Activated naive CD4-positive, alpha-beta T cell treated with anti-CD3 and anti-CD28 coated beads for 36 hours (primary cell): Measurements from ENCODE around the gene CD19. TPM values are rescaled to one million over a fixed set of nuclear protein-coding genes. Genes with fewer than 3 reads are reported as not detected.
"Not testable (repeated sequence)": the region's sequence is repeated elsewhere in the genome, so short reads cannot be mapped to it uniquely, and the experiment has no call there.

ENCODE experiments used
- CTCF ChIA-PET: fragments of 350-600 bp; sonication (Branson Sonifier 250); formaldehyde crosslinking; loops from one replicate; lab custom pipeline; 2021; ENCODE audit warnings: antibody characterized with exemption; lab: Charles Lee
- DNase-seq: peaks from one replicate; pipeline ENCODE4 v3.0.0-alpha.2; 2020
- H3K27ac Mint-ChIP-seq: one replicate; pipeline ENCODE4 v1.8.0; 2021; ENCODE audit warnings: mild to moderate bottlenecking, mixed read lengths
- H3K27me3 Mint-ChIP-seq: one replicate; pipeline ENCODE4 v1.8.0; 2021; ENCODE audit warnings: low read depth, mixed read lengths
- H3K36me3 Mint-ChIP-seq: one replicate; pipeline ENCODE4 v1.8.0; 2021; ENCODE audit warnings: low read depth, mixed read lengths
- H3K4me1 Mint-ChIP-seq: one replicate; pipeline ENCODE4 v1.8.0; 2021; ENCODE audit warnings: low read depth, mixed read lengths
- H3K4me3 Mint-ChIP-seq: one replicate; pipeline ENCODE4 v1.8.0; 2021; ENCODE audit warnings: mild to moderate bottlenecking, moderate library complexity, mixed read lengths
- H3K9me3 Mint-ChIP-seq: one replicate; pipeline ENCODE4 v1.8.0; 2021; ENCODE audit warnings: mixed read lengths
- intact Hi-C: fragments of 100-400 bp; cut with micrococcal nuclease; formaldehyde crosslinking; loops from one replicate; pipeline ENCODE4 v1.15.1; 2023
- total RNA-seq, 2 experiments: library from RNA; stranded (reverse); gene quantifications; one replicate each; pipeline ENCODE4 v1.2.3, GENCODE V29; 2021

CD19 gene
- total RNA-seq, 2 experiments from 2014 or later = 0.19 to 0.22 TPM

DNA sequence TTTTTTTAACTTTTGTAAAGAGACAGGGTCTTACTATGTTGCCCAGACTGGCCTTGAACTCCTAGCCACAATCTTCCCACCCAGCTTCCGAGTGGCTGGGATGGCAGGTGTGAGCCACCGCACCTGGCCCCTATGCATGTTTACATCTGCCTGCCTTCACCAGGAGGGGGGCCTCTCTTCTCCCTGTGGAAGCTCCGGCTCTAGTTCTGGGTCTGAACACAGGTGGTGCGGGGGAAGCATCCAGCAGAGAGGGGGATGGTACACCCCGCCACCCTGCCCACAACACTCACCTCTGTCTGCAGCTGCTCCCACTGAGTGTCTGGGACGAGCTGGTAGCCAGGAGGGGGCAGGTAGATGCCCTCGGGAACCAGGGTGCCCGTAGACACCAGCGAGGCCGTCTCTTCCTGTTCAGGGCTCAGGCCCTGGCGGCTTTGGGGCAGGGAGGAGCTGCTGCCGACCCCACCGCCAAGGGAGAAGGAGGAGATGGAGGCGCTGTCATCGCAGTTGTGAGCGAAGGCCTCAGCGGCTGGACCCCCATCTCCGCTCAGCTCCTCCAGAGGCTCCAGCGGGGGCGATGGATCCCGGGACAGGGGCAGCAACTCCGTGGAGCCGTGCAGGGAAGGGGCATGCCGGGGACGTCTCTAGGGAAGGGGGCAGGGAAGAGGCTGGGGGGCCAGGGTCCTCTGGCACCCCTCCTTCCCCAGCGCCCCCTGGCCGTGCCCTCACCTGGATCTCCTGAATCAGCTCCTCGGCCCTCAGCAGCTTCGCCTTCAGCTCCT lies 17.6 kb upstream of the CD19 start:
- no peaks in the 10 kb centered on the region for H3K4me1 Mint-ChIP-seq
- DNase-seq = no peak
- H3K27ac Mint-ChIP-seq = no peak overlapping the region
- no peaks in the 10 kb centered on the region for H3K9me3 Mint-ChIP-seq
- CTCF ChIA-PET = interaction anchor here (1.1 kb wide), 1 partner anchor 31 kb away, joined by 3 read pairs; no protein-coding TSS in a partner anchor
- H3K36me3 Mint-ChIP-seq = peaks cover 14% of the 10 kb centered on the region
- intact Hi-C loops = no loop called here
- H3K27me3 Mint-ChIP-seq = no peaks in the 10 kb centered on the region
- no peak overlapping the region for H3K4me3 Mint-ChIP-seq

DNA sequence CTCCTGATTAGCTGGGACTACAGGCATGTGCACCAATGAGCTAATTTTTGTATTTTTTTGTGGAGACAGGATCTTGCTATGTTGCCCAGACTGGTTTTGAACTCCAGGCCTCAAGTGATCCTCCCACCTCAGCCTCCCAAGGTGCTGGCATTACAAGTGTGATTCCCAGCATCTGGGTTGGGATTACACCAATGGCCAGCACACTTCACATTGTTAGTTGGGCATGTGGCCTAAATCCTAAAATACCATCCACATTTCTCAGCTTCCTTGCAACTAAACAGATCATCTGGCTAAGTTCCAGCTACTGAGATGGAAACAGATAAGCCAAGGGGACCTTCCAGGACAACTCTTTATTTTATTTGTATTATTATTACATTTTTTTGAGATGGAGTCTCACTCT lies 16.6 kb upstream of the CD19 start:
- Mint-ChIP-seq H3K36me3 (peaks cover 17% of the 10 kb centered on the region), H3K9me3 (no peaks in the 10 kb centered on the region)
- CTCF ChIA-PET = no interaction called here

DNA sequence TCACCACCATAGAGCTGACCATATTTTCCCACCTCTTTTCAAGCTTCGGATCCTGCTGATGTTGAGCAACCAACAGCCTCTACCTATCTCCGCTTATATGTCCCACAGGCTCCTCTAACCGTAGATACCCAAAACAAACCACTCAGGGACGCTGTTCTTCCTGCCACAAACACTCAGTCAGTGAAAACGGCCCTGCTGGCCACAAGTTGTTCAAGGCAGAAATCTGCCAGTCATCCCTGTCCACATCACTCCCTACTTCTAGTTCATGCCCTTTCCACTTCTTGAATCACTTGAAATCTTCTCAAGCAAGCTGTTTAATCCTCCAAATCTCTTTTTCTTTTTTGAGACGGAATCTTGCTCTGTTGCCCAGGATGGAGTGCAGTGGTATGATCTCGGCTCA lies 14.7 kb upstream of the CD19 start:
- H3K36me3 Mint-ChIP-seq = peaks cover 21% of the 10 kb centered on the region
- CTCF ChIA-PET = no interaction called here
- no peak overlapping the region for H3K4me3 Mint-ChIP-seq
- DNase-seq = no peak
- H3K27me3 Mint-ChIP-seq = no peaks in the 10 kb centered on the region
- H3K27ac Mint-ChIP-seq = no peak overlapping the region
- intact Hi-C loops = no loop called here
- no peaks in the 10 kb centered on the region for H3K9me3 Mint-ChIP-seq
- no peaks in the 10 kb centered on the region for H3K4me1 Mint-ChIP-seq

More for the DNA sequence above, 16.6 kb upstream of the CD19 start:
- no peak overlapping the region for H3K27ac Mint-ChIP-seq
- intact Hi-C loops = no loop called here
- no peak for DNase-seq
- H3K4me1 Mint-ChIP-seq = no peaks in the 10 kb centered on the region
- H3K4me3 Mint-ChIP-seq = no peak overlapping the region
- no peaks in the 10 kb centered on the region for H3K27me3 Mint-ChIP-seq

DNA sequence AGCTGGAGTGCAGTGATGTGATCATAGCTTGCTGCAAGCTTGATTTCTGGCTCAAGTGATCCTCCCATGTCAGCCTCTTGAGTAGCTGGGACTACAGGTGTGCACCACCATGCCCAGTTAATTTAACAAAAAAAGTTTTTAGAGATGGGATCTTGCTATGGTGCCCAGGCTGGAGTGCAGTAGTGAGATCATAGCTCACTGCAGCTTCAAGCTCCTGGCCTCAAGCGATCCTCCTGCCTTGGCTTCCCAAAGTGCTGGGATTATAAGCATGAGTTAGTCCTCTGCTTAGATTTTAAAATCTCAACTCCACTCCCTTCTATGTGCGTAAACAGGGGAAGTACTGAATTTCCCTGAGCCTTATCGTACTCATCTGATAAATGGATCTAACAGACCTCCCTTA lies 13.1 kb upstream of the CD19 start:
- no peak for DNase-seq
- Mint-ChIP-seq H3K9me3 (no peaks in the 10 kb centered on the region), H3K4me3 (no peak overlapping the region), H3K27ac (no peak overlapping the region), H3K4me1 (peaks cover 3% of the 10 kb centered on the region), H3K36me3 (peaks cover 18% of the 10 kb centered on the region), H3K27me3 (no peaks in the 10 kb centered on the region)
- intact Hi-C loops = no loop called here
- CTCF ChIA-PET = interaction anchor here (1.1 kb wide), 1 partner anchor 27 kb away, joined by 3 read pairs; no protein-coding TSS in a partner anchor

DNA sequence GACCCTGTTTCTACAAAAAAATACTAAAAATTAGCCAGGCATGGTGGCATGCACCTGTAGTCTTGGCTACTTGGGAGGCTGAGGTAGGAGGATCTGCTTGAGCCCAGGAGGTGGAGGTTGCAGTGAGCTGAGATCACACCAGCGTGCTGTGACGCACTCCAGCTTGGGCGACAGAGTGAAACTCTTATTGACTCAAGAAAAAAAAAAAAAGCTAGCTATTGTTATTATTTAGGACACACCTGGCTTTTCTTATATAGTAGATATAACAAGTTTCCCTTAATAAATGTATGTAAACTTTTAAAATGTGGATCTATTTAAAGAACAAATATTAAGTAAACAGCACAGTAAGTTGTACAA lies 8.6 kb upstream of the CD19 start:
- H3K4me3 Mint-ChIP-seq = peak overlapping the region; percentile 43
- no peaks in the 10 kb centered on the region for H3K27me3 Mint-ChIP-seq
- DNase-seq = no peak
- H3K9me3 Mint-ChIP-seq = no peaks in the 10 kb centered on the region
- CTCF ChIA-PET = interaction anchor here (2.2 kb wide), 1 partner anchor 22 kb away, joined by 10 read pairs; no protein-coding TSS in a partner anchor
- H3K4me1 Mint-ChIP-seq = peaks cover 18% of the 10 kb centered on the region
- no peak overlapping the region for H3K27ac Mint-ChIP-seq
- intact Hi-C loops = no loop called here
- peaks cover 8% of the 10 kb centered on the region for H3K36me3 Mint-ChIP-seq

DNA sequence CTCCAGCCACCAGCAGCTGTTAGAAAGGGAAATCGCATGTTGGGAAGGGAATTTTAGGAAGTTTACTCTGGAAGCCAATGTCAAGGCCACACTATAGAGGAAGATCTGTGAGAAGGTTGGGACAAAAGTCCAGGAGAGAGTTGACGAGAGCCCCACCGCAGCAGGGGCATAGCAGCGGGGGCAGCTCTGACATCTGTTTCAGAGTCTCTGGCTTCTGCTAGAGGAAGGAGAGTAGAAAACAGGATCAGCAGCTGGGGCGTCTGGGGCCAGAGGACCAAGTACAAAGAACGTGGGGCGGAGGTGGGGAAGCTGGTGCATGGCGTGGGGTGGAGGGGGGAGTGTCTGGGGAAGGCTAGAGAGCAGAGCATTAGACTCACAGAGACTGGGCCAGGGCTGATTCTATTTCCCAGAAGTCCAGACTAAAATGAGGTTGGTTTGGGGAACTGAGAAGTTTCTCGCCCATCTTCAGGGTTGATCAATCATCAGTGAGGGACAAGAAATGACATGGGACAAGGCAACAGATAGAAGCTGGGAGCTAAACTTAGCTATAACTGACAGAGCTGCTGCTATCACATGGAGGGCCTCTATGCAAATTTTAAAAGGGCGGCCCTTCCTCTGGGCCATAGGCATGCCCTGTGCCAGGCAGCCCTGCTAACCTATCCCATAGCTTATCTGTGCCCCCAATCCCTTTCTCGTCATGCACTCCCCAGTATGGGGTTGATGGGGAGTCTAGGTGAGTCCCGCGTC lies 7.9 kb upstream of the CD19 start:
- Mint-ChIP-seq H3K27ac (peak overlapping the region; percentile 99), H3K4me3 (peak overlapping the region; percentile 97), H3K27me3 (no peaks in the 10 kb centered on the region), H3K4me1 (peaks cover 18% of the 10 kb centered on the region), H3K36me3 (peaks cover 8% of the 10 kb centered on the region), H3K9me3 (no peaks in the 10 kb centered on the region)
- intact Hi-C loops = loop anchor here (1.0 to 2.0 kb wide), 2 partner anchors 43 to 61 kb away; partner anchors contain the start of gene SH2B1
- CTCF ChIA-PET = interaction anchor here (2.2 kb wide), 1 partner anchor 21 kb away, joined by 10 read pairs; no protein-coding TSS in a partner anchor
- DNase-seq = no peak

DNA sequence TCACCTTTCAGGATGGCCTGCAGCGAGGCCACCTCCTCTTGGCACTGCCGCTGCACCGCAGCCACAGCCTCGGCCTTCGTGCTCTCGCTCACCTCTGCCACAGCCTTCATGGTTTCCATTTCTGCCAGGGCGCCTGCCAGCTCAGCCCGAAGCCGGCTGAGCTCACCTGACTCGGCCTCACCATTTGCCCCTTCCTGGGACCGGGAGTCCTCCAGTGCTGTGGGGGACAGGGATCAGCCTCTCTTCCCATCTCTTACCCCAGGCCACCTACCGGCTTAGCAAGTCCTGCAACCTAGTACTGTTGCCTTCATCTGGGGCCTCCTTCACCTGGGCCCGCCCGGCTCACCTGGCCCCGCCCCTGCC lies 7.4 kb upstream of the CD19 start:
- Mint-ChIP-seq H3K27me3 (no peaks in the 10 kb centered on the region), H3K9me3 (no peaks in the 10 kb centered on the region), H3K4me1 (peaks cover 18% of the 10 kb centered on the region), H3K27ac (peak overlapping the region; percentile 99), H3K4me3 (peak overlapping the region; percentile 97), H3K36me3 (peaks cover 5% of the 10 kb centered on the region)
- intact Hi-C loops = loop anchor here (1.0 to 2.0 kb wide), 2 partner anchors 44 to 61 kb away; partner anchors contain the start of gene SH2B1
- CTCF ChIA-PET = interaction anchor here (2.2 kb wide), 1 partner anchor 21 kb away, joined by 10 read pairs; no protein-coding TSS in a partner anchor
- no peak for DNase-seq

DNA sequence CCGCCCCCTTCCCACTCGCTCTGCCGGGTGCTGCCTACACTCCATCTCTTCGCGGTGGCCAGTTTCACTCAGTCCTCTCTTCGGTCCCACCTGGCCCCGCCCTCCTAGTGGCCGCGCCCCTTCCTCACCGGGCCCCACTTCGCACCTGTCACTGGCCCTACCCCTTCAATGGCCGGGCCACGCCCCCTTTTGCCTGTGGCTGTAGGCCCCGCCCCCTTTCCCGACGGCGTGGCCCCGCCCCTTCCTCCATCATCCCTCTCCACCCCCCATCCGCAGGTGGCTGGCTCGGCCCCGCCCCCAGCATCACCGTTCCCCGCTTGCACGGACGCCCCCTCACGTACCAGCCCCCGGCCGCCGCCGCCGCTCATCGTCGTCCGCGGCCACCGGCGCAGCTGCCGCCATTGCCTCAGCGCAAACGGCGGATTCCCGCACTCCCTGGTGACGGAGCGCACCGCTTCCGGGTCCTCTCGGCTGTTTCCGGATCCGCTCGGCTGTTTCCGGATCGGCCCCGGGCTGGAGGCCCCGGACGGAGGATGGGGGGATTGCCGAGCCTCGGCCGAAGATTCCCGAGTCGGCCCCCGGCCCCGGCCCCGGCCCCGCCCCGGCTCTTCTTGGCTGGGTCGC lies 6.9 kb upstream of the CD19 start, which contains the start of gene RABEP2:
TSS of gene RABEP2 (minus strand) at position 477 of the 624 bp plus-strand sequence. CDS start at position 402, 75 bp downstream.
- CTCF ChIA-PET = no interaction called here
- peak; percentile 97 for DNase-seq
- H3K27me3 Mint-ChIP-seq = no peaks in the 10 kb centered on the region
- H3K36me3 Mint-ChIP-seq = peaks cover 4% of the 10 kb centered on the region
- H3K4me3 Mint-ChIP-seq = peak within 1 kb of the TSS; percentile 97
- peaks cover 18% of the 10 kb centered on the region for H3K4me1 Mint-ChIP-seq
- peak within 1 kb of the TSS; percentile 99 for H3K27ac Mint-ChIP-seq
- no peaks in the 10 kb centered on the region for H3K9me3 Mint-ChIP-seq
- intact Hi-C loops = loop anchor here (1.0 to 2.0 kb wide), 7 partner anchors 11 to 101 kb away; partner anchors contain the start of genes NFATC2IP, SH2B1 and TUFM

DNA sequence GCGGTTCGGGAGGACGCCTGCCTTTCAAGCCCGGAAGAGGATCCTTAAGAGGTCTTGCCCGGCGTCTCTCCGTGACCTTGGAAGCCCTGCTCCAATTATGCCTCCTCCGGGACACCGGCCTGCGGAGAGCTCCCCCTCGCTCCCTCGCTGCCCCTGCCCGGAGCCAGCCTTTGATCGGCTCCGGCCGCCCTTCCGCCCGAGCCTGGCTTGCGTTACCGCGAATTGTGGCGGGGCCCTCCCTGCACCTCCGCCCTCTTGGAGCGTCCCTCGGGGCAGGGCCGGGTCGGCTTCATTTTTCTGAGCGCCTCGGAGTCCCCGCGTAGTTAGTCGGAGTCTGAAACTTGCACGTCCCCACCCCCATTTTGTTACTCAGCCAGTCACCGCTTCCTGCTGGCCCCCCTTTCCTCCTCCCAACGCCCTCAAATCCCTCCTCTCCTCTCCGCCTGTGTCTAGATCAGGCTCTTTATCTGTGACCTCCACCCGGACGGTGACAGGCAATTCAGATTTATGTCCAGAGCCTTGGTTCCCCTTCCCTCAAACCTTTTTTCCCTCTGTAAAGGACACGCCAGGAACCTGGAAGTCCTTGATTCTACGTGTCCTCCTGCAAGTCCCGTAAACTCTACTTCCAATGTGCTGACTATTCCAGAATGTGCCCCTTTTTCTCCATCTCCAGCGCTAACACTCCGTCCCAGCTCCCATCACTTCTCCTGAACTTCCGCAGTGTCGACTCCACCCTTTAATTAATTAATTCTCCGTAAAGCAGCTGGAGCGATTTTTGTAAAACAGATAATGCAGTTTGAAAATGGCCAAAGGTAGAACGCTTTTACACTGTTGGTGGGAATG lies 6.2 kb upstream of the CD19 start:
- no peaks in the 10 kb centered on the region for H3K9me3 Mint-ChIP-seq
- intact Hi-C loops = loop anchor here (1.0 to 2.0 kb wide), 6 partner anchors 11 to 101 kb away; partner anchors contain the start of genes NFATC2IP and TUFM
- DNase-seq = peak; percentile 94
- H3K27me3 Mint-ChIP-seq = no peaks in the 10 kb centered on the region
- H3K36me3 Mint-ChIP-seq = peaks cover 4% of the 10 kb centered on the region
- H3K27ac Mint-ChIP-seq = peak overlapping the region; percentile 99
- CTCF ChIA-PET = interaction anchor here (1.2 to 3.5 kb wide), 2 partner anchors 19 to 52 kb away, joined by 3 to 26 read pairs; no protein-coding TSS in a partner anchor
- peaks cover 22% of the 10 kb centered on the region for H3K4me1 Mint-ChIP-seq
- peak overlapping the region; percentile 97 for H3K4me3 Mint-ChIP-seq

DNA sequence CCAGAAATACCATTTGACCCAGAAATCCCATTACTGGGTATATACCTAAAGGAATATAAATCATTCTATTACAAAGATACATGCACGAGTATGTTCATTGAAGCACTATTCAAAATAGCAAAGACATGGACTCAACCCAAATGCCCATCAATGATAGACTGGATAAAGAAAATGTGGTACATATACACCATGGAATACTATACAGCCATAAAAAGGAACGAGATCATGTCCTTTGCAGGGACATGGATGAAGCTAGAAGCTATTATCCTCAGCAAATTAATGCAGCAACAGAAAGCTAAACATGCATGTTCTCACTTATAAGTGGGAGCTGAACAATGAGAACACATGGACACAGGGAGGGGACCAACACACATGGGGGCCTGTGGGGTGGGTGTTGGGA lies 5.5 kb upstream of the CD19 start:
- CTCF ChIA-PET = interaction anchor here (1.2 to 3.5 kb wide), 2 partner anchors 18 to 52 kb away, joined by 3 to 26 read pairs; no protein-coding TSS in a partner anchor

DNA sequence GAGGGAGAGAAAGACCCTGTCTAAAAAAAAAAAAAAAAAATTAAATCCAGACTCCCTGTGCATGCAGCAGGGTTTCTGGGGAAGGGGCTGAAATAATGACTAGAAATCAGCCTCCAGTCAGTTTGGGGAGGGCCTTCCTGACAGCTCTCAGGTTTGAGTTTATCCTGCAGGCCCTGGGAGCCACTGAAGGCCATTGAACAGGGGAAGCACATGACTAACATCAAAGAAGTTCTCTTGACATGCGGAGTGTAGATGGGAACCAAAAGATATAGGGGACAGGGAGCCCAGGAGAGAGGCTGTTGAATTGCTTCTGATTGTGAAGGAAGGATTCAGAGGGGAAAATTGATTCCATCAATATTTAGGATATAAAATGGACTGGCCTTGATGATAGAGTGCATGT lies 4.0 kb upstream of the CD19 start:
- CTCF ChIA-PET = interaction anchor here (3.5 kb wide), 1 partner anchor 17 kb away, joined by 26 read pairs; no protein-coding TSS in a partner anchor
- H3K9me3 Mint-ChIP-seq = no peaks in the 10 kb centered on the region
- DNase-seq = no peak
- H3K4me3 Mint-ChIP-seq = no peak overlapping the region
- H3K27me3 Mint-ChIP-seq = no peaks in the 10 kb centered on the region
- H3K4me1 Mint-ChIP-seq = peaks cover 28% of the 10 kb centered on the region
- intact Hi-C loops = no loop called here
- no peak overlapping the region for H3K27ac Mint-ChIP-seq
- no peaks in the 10 kb centered on the region for H3K36me3 Mint-ChIP-seq

More for the DNA sequence above, 5.5 kb upstream of the CD19 start:
- H3K36me3 Mint-ChIP-seq, intact Hi-C loops, DNase-seq, H3K9me3 Mint-ChIP-seq, H3K27me3 Mint-ChIP-seq: not testable (repeated sequence)
- H3K4me3 Mint-ChIP-seq = peak overlapping the region; percentile 97
- peaks cover 28% of the 10 kb centered on the region for H3K4me1 Mint-ChIP-seq
- H3K27ac Mint-ChIP-seq = peak overlapping the region; percentile 99
